Neuronal stem cell (in vitro differentiated cells): Measurements from ENCODE around the gene VEPH1.

Source experiments
- DNase-seq: peaks from one replicate; pipeline ENCODE4 v3.0.0-alpha.2; 2013; ENCODE audit warnings: low spot score
- H2AFZ ChIP-seq: one replicate; pipeline ENCODE4 v1.6.1; 2013; ENCODE audit warnings: mild to moderate bottlenecking, low read length, inconsistent platforms
- H2AK5ac ChIP-seq: 2 replicates; pipeline ENCODE4 v1.6.1; 2013; ENCODE audit warnings: low read depth, mild to moderate bottlenecking, inconsistent platforms, low read length, moderate library complexity, mixed read lengths
- H2BK120ac ChIP-seq: 2 replicates; pipeline ENCODE4 v1.6.1; 2013; ENCODE audit warnings: low read depth, mild to moderate bottlenecking, inconsistent platforms, low read length, moderate library complexity, mixed read lengths
- H2BK12ac ChIP-seq: one replicate; pipeline ENCODE4 v1.6.1; 2013; ENCODE audit warnings: low read length, inconsistent platforms
- H2BK15ac ChIP-seq: 2 replicates; pipeline ENCODE4 v1.6.1; 2013; ENCODE audit warnings: mild to moderate bottlenecking, low read length, inconsistent platforms, mixed read lengths
- H2BK5ac ChIP-seq: one replicate; pipeline ENCODE4 v1.6.1; 2013; ENCODE audit warnings: inconsistent platforms, mild to moderate bottlenecking, low read length, moderate library complexity
- H3K14ac ChIP-seq: one replicate; pipeline ENCODE4 v1.6.1; 2013; ENCODE audit warnings: low read length, inconsistent platforms
- H3K18ac ChIP-seq: 2 replicates; pipeline ENCODE4 v1.6.1; 2013; ENCODE audit warnings: low read length, inconsistent platforms
- H3K23ac ChIP-seq: 2 replicates; pipeline ENCODE4 v1.6.1; 2013; ENCODE audit warnings: low read depth, mild to moderate bottlenecking, mixed read lengths, low read length, inconsistent platforms; ENCODE audit not compliant: poor library complexity
- H3K27ac ChIP-seq: replicated peaks from 3 replicates; pipeline ENCODE4 v1.5.1; 2013; ENCODE audit warnings: low read length, inconsistent platforms
- H3K27me3 ChIP-seq, 3 experiments: 2 replicates each; pipeline ENCODE4 v1.6.1; 2013; ENCODE audit warnings: low read length in 3 of 3, mild to moderate bottlenecking in 2 of 3, inconsistent platforms in 1 of 3, low read depth in 1 of 3, mixed read lengths in 1 of 3, moderate library complexity in 1 of 3; ENCODE audit not compliant: control insufficient read depth in 3 of 3, insufficient read depth in 3 of 3
- H3K36me3 ChIP-seq, 2 donors: replicated peaks in 1 of 2; 2 replicates each; pipeline ENCODE4 v1.6.1; 2013; ENCODE audit warnings: low read length in 2 of 2; ENCODE audit not compliant: control insufficient read depth in 2 of 2, insufficient read depth in 2 of 2
- H3K4ac ChIP-seq: 2 replicates; pipeline ENCODE4 v1.6.1; 2013; ENCODE audit warnings: inconsistent platforms, mild to moderate bottlenecking, low read length, moderate library complexity
- H3K4me1 ChIP-seq, 2 donors: 1 replicate in 1 of 2; 2 replicates in 1 of 2; pipeline ENCODE4 v1.6.1; 2013; ENCODE audit warnings: low read length in 2 of 2, low read depth in 1 of 2; ENCODE audit not compliant: control insufficient read depth in 2 of 2, insufficient read depth in 1 of 2
- H3K4me2 ChIP-seq: one replicate; pipeline ENCODE4 v1.6.1; 2013; ENCODE audit warnings: mild to moderate bottlenecking, low read length, inconsistent platforms; ENCODE audit not compliant: insufficient read depth, poor library complexity, severe bottlenecking
- H3K4me3 ChIP-seq, 2 donors: 2 replicates each; pipeline ENCODE4 v1.5.1; 2013; ENCODE audit warnings: low read length in 2 of 2, mild to moderate bottlenecking in 2 of 2, inconsistent platforms in 1 of 2, moderate library complexity in 1 of 2
- H3K79me1 ChIP-seq: one replicate; pipeline ENCODE4 v1.6.1; 2013; ENCODE audit warnings: low read depth, mild to moderate bottlenecking, inconsistent platforms, low read length, moderate library complexity
- H3K9ac ChIP-seq: one replicate; pipeline ENCODE4 v1.6.1; 2013; ENCODE audit warnings: mild to moderate bottlenecking, low read depth, low read length, inconsistent platforms; ENCODE audit not compliant: poor library complexity
- H3K9me3 ChIP-seq, 2 donors: replicated peaks in 1 of 2; 2 replicates each; pipeline versions ENCODE3 to v1.6.1; 2013; ENCODE audit warnings: low read length in 2 of 2, mild to moderate bottlenecking in 2 of 2, inconsistent platforms in 1 of 2, low read depth in 1 of 2, mixed read lengths in 1 of 2, moderate library complexity in 1 of 2; ENCODE audit not compliant: control insufficient read depth in 2 of 2, insufficient read depth in 1 of 2
- H4K8ac ChIP-seq: one replicate; pipeline ENCODE4 v1.6.1; 2013; ENCODE audit warnings: low read depth, mild to moderate bottlenecking, inconsistent platforms, low read length, moderate library complexity
- H4K91ac ChIP-seq: one replicate; pipeline ENCODE4 v1.6.1; 2013; ENCODE audit warnings: low read length, low read depth, mild to moderate bottlenecking, inconsistent platforms; ENCODE audit not compliant: poor library complexity
- WGBS, 2 donors: extraction: QIAGEN DNeasy Blood & Tissue Kit; methylation state at CpG; one replicate each; pipeline ENCODE4 v1.1.7; 2013; ENCODE audit warnings: missing lambda C conversion rate in 2 of 2, mixed read lengths in 1 of 2; ENCODE audit not compliant: insufficient read length in 2 of 2, insufficient replicate concordance in 1 of 2; ENCODE audit errors: extremely low coverage in 2 of 2; 5-methylcytosine and 5-hydroxymethylcytosine counted together

Gene VEPH1

GRCh38 chr3:157436583-157437291 is 66.5 kb downstream of the VEPH1 start, which contains the start of gene PTX3:
Gene PTX3, plus strand, starts transcription at chr3:157436850. Its CDS starts 84 bp downstream, at chr3:157436934.
- peak; percentile 33 for DNase-seq
- Histone ChIP-seq H2BK15ac (peak within 1 kb of the TSS; percentile 87), H3K4me3 (peak within 1 kb of the TSS; percentile 91 to 95), H3K27ac (peak within 1 kb of the TSS; percentile 93), H2BK12ac (no peak within 1 kb of the TSS), H3K9me3 (peaks cover 0 to 36% of the 10 kb centered on the region in 2 donors), H4K8ac (peak within 1 kb of the TSS; percentile 92), H2AK5ac (peak within 1 kb of the TSS; percentile 71), H3K14ac (no peak within 1 kb of the TSS), H3K18ac (peak within 1 kb of the TSS; percentile 100), H3K36me3 (peaks cover 4 to 47% of the 10 kb centered on the region in 2 donors), H3K4me2 (peak within 1 kb of the TSS; percentile 82), H2BK120ac (peak within 1 kb of the TSS; percentile 81), H3K79me1 (no peaks in the 10 kb centered on the region), H2BK5ac (peak within 1 kb of the TSS; percentile 84), H3K4me1 (peaks cover 3 to 10% of the 10 kb centered on the region in 2 donors), H3K9ac (peak within 1 kb of the TSS; percentile 99), H3K23ac (peak within 1 kb of the TSS; percentile 52), H3K4ac (peak within 1 kb of the TSS; percentile 86), H2AFZ (peak within 1 kb of the TSS; percentile 46), H3K27me3 (no peaks in the 10 kb centered on the region), H4K91ac (peak within 1 kb of the TSS; percentile 97)
- no CpG with 5 or more reads among the region's 15 CpGs for WGBS, 2 donors

GRCh38 chr3:157429708-157430107 is 73.5 kb downstream of the VEPH1 start:
- no peak overlapping the region for H2BK12ac ChIP-seq
- no peak overlapping the region for H2BK5ac ChIP-seq
- H4K8ac ChIP-seq: no peak overlapping the region
- no peaks in the 10 kb centered on the region for H3K27me3 ChIP-seq
- no peak overlapping the region for H3K4me2 ChIP-seq
- WGBS, 2 donors: no CpG with 5 or more reads among the region's 2 CpGs
- no peak overlapping the region for H3K4me3 ChIP-seq
- H3K36me3 ChIP-seq: no peaks in the 10 kb centered on the region
- no peak overlapping the region for H2AK5ac ChIP-seq
- H3K4ac ChIP-seq: no peak overlapping the region
- no peak for DNase-seq
- peaks cover 0 to 2% of the 10 kb centered on the region in 2 donors for H3K4me1 ChIP-seq
- no peak overlapping the region for H2AFZ ChIP-seq
- H3K14ac ChIP-seq: no peak overlapping the region
- H2BK120ac ChIP-seq: no peak overlapping the region
- no peak overlapping the region for H3K23ac ChIP-seq
- no peak overlapping the region for H3K9ac ChIP-seq
- H3K9me3 ChIP-seq: peaks cover 0 to 23% of the 10 kb centered on the region in 2 donors
- no peaks in the 10 kb centered on the region for H3K79me1 ChIP-seq
- H2BK15ac ChIP-seq: no peak overlapping the region
- H3K27ac ChIP-seq: no peak overlapping the region
- no peak overlapping the region for H3K18ac ChIP-seq
- H4K91ac ChIP-seq: no peak overlapping the region

GRCh38 chr3:157428853-157429252 is 74.4 kb downstream of the VEPH1 start:
- Histone ChIP-seq H4K8ac (no peak overlapping the region), H2BK12ac (no peak overlapping the region), H2AK5ac (no peak overlapping the region), H3K4ac (no peak overlapping the region), H3K4me3 (no peak overlapping the region), H3K27ac (no peak overlapping the region), H3K9ac (no peak overlapping the region), H3K9me3 (peaks cover 0 to 15% of the 10 kb centered on the region in 2 donors), H2BK120ac (no peak overlapping the region), H3K4me1 (peaks cover 0 to 2% of the 10 kb centered on the region in 2 donors), H3K4me2 (no peak overlapping the region), H3K14ac (no peak overlapping the region), H3K79me1 (no peaks in the 10 kb centered on the region), H4K91ac (no peak overlapping the region), H3K36me3 (no peaks in the 10 kb centered on the region), H2BK5ac (no peak overlapping the region), H3K18ac (no peak overlapping the region), H2BK15ac (no peak overlapping the region), H2AFZ (no peak overlapping the region), H3K23ac (no peak overlapping the region), H3K27me3 (no peaks in the 10 kb centered on the region)
- no peak for DNase-seq
- WGBS, 2 donors: no CpG with 5 or more reads among the region's 1 CpG

- H3K23ac ChIP-seq: no peak overlapping the region
- no peak overlapping the region for H3K9ac ChIP-seq
- no peak overlapping the region for H3K18ac ChIP-seq
- no peak overlapping the region for H2AK5ac ChIP-seq
- no peak overlapping the region for H2AFZ ChIP-seq
- H3K4me2 ChIP-seq: no peak overlapping the region
- peaks cover 0 to 18% of the 10 kb centered on the region in 2 donors for H3K9me3 ChIP-seq
- H4K8ac ChIP-seq: no peak overlapping the region
- H3K4me1 ChIP-seq: peaks cover 0 to 2% of the 10 kb centered on the region in 2 donors
- H3K4me3 ChIP-seq: no peak overlapping the region
- DNase-seq: no peak
- no peak overlapping the region for H4K91ac ChIP-seq
- no peak overlapping the region for H3K4ac ChIP-seq
- H2BK15ac ChIP-seq: no peak overlapping the region
- WGBS, 2 donors: no CpG with 5 or more reads among the region's 4 CpGs
- H2BK5ac ChIP-seq: no peak overlapping the region
- H2BK12ac ChIP-seq: no peak overlapping the region
- H3K27ac ChIP-seq: no peak overlapping the region
- no peak overlapping the region for H3K14ac ChIP-seq
- no peaks in the 10 kb centered on the region for H3K27me3 ChIP-seq
- H3K79me1 ChIP-seq: no peaks in the 10 kb centered on the region
- H2BK120ac ChIP-seq: no peak overlapping the region
- H3K36me3 ChIP-seq: no peaks in the 10 kb centered on the region
Measured at GRCh38 chr3:157427901-157428300, 75.3 kb downstream of the VEPH1 start.
